ENCODE results near the gene CRTC1.
A peak's percentile ranks its signal among the peaks of the same experiment; 100 is the strongest.

CRTC1 gene

DNA sequence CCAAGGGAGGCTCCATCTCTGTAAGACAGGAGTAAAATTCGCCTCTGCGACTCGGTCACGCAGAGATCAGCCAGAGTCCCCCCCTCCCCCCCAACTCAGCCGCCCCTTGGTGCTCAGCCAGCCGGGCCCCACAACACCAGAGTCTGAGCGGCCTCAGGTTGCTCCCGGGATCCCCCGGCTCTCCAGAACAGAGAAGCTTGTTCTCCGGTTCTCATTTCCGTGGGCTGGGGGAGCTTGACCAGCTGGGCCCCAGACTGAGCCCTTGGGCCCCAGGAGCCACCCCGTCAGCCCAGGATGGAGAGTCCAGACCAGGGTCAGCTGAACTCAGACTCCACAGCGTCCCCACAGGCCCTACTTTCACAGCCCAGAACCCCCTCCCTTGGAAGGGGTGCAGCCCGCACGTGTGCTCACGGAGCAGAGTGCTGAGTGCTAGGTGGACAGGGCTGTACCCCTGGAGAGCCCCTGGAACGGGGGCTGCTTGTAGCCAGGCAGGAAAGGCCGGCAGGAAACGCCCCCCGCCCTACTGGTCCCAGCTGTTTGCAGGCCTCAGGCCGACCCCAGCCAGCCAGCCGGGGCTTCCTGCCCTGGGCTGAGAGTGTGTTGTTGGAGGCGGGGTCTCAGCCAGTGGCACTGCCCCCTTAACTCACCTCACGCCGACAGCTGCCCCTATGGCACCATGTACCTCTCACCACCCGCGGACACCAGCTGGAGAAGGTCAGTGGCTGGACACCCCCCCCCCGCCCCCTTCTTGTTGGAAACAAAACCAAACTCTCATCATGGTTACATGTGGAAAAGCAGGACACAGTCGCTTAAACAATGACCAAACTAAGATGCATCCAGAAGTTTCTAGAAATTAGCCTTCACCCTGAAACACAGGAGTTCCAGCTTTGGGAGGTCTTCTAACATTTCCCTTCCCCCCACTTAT, 63.2 kb downstream of the CRTC1 start:
- DNase-seq (ENCODE audit: low spot score): peak; percentile 77

GRCh38 chr19:18749362-18750231, 66.1 kb downstream of the CRTC1 start:
- DNase-seq (ENCODE audit: low spot score): no peak

DNA sequence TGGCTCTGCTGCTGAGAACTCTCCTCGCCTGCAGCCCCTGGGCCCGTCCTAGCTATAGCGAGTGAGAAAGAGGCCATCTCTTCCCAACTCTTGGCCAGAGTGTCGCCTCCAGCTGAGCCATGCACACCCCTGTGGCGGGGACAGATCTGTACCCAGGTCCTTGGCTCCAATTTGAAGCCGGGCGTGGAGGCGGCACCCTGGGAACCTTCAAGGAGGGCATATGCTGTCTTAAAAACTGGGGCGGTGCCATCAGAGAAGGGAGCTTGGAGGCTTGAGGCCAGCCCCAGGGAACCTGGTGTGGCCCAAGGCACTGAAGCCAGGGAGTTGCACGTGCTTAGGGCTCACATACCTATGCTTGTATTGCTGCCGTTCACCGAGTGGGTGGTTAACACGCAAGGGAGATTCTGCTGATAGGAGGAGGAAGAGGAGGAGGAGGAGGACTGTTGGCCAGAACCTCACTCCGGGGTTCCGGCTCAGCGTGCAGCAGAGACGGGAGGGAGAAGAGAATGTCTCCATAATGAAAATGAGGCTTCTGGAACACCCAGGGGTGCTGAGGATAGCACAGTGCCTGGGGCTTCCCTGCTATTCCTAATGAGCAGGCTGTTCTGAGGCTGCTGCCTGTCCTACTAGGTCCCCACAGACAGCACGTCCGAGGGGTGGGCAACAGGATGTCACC, 67.0 kb downstream of the CRTC1 start:
- no peak for DNase-seq (ENCODE audit: low spot score)

- DNase-seq (ENCODE audit: low spot score): no peak
Measured at GRCh38 chr19:18751571-18751970, 68.1 kb downstream of the CRTC1 start.

DNA sequence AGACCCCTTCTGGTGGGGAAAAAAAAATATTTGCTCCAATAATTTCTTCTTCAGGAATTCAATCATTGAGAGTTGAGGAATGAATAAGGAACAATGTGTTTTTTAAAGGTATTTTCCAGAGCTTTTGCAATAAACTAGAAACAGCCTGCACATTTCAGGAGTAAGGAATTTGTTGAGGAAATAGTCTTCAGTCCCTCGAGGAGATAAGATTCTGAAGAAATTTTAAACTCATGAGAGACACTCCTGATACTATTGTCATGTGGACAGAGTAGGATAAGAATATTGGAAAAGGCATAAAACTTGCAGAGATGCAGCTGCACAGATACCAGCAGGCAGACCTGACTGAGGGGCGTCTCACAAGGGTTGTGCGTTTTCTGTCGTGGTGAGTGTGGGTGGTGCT, 71.0 kb downstream of the CRTC1 start:
- no peak for DNase-seq (ENCODE audit: low spot score)

GRCh38 chr19:18756896-18757295, 73.4 kb downstream of the CRTC1 start:
- DNase-seq (ENCODE audit: low spot score): no peak

- no peak for DNase-seq (ENCODE audit: low spot score)
Measured at GRCh38 chr19:18759304-18759994, 76.0 kb downstream of the CRTC1 start.

DNA sequence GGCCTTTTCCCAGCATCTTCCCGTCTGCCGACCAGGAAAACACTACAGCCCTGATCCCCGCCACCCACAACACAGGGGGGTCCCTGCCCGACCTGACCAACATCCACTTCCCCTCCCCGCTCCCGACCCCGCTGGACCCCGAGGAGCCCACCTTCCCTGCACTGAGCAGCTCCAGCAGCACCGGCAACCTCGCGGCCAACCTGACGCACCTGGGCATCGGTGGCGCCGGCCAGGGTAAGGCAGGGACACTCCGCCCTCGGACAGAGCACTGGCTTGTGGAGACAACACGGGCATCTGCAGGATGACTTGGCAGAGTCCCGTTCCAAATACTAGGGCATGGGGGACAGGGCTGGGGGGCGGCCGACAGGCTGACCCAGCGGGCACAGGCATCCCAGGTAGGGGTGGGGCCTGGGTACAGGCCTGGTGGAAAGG, 76.5 kb downstream of the CRTC1 start:
- DNase-seq (ENCODE audit: low spot score): no peak

DNA sequence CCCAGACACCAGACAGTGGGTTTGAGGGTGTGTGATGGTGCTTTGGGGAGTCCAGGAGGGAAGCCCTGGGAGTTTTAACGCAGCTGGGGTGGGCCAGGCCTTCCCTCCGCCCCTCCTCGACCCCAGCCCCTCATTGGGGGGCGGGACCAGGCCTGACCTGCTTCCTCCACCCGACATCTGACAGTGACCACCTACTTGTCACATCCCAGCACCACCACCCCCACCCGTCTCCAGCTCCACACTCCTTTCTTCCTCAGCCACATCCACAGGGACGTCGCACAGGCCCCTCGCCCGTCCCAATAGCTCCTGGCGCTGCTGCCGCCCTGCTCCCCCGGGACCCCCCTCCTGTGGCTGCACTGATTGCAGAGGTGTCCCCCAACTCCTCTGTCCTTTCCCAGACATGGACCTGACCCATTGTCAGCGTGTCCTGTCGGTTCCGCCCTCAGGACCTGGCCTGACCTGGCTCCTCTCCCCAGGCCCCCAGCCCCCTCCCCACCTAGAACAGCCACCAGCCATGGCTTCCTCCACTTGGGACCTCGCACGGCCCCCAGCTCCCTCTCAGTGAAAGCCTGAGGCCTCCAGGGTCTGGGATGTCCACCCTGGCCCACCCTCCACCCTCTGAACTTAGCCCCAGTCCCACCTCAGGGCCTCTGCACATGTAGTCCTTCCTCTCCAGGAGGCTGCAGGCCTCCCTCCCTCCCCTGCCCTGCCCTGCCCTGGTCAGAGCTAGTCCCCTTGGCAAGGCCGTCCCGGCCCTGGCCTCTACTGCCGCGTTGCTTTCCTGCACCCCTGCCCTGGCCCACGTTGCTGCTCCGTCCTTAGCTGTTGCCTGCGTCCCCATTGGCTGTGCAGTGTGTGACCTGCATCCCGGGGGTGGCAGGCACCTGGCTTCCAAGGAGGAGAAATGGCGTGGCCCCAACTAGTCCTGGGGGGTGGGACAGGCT, 77.2 kb downstream of the CRTC1 start:
- no peak for DNase-seq (ENCODE audit: low spot score)

DNA sequence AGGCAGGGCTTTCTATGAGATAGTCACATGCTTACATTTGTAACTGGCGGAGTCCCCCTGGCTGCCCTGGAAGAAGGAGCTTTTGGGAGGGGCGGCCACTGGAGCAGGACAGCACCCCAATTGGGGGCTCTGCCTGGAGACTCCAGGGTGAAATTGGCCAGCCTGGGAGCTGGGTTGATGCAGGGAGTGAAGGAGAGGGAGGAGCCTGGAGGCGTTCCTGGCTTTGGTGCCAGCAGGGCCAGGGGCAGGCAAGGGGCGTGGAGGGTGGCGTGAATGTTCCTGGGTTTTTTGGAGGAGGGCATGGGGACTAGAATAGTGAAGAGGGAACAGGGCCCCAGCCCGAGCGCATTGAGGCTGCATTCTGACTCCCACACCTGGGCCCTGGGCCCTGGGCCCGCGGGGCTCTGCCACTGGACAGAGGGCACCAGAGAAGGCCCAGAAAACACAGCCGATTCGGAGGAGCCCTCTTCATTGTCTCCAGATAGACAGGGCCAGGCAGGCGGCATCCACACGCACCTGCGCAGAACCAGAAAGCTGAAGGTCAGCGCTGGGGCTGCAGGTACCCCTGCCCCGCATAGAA, 78.1 kb downstream of the CRTC1 start:
- no peak for DNase-seq (ENCODE audit: low spot score)

- DNase-seq (ENCODE audit: low spot score): peak; percentile 79
Measured at GRCh38 chr19:18762125-18763023, 78.9 kb downstream of the CRTC1 start.

DNA sequence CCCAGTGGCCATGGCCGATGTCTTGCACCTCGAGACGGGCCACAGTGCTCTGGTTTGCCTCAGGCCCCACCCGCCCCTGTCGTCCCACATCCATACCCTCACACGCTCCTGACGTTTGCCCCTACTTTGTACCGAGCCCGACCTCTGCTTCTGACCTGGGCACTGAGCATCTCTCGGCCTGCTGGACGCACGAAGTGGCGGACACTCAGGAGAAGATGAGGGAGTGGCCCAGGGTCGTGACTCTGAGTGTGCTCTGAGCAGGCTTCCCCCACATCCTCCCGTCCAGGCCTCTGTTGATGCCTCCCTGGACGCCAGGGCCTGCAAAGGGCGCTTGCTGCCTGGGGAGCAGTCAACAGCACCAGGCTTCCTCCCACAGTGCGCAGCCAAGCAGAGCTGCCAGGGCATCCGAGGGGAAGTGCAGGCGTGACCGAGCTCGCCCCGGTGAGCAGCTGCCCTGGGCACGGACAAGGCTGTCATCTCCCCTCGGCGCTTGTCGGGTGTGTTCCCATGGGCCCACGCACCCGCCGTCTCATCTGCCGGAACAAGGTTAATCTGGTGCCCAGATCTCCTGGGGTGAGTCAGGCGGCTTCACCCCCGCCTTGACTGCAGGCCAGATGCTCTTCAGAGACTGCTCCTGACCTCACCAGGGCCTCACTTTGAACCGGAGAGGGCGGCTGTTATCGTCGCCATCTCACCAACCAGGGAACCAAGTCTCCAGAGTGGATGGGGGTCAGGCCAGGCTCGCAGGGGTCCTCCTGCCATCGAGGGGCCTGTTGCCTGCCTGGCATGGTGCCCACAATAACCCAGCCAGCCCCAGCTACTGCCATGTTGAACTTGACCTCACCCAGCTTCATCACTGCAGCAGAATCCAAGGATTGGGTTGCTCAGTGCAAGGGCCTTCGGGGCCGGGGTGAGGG, 80.5 kb downstream of the CRTC1 start:
- no peak for DNase-seq (ENCODE audit: low spot score)

DNA sequence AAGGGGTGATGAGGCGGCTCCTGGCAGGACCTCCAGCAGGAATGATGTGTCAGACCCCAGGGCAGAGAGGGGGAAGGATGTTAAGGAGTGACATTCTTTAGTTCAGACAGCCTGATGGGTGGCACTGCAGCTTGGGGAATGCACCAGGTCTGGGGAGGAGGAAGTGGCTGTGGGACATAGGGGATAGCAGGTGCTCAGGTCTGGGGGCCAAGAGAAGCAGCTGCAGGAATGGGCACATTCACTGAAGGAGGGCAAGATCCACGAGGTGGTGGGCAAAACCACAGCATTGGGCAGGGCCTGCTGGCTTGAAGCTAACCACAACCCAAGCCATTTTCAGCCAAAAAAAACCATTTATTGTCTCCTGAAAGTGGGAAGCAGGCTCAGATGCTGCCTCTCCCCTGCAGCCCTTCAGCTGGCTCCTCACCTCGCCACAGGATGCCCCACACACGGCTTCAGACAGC, 81.1 kb downstream of the CRTC1 start:
- DNase-seq (ENCODE audit: low spot score): no peak

GRCh38 chr19:18765224-18765623, 81.7 kb downstream of the CRTC1 start:
- no peak for DNase-seq (ENCODE audit: low spot score)

DNA sequence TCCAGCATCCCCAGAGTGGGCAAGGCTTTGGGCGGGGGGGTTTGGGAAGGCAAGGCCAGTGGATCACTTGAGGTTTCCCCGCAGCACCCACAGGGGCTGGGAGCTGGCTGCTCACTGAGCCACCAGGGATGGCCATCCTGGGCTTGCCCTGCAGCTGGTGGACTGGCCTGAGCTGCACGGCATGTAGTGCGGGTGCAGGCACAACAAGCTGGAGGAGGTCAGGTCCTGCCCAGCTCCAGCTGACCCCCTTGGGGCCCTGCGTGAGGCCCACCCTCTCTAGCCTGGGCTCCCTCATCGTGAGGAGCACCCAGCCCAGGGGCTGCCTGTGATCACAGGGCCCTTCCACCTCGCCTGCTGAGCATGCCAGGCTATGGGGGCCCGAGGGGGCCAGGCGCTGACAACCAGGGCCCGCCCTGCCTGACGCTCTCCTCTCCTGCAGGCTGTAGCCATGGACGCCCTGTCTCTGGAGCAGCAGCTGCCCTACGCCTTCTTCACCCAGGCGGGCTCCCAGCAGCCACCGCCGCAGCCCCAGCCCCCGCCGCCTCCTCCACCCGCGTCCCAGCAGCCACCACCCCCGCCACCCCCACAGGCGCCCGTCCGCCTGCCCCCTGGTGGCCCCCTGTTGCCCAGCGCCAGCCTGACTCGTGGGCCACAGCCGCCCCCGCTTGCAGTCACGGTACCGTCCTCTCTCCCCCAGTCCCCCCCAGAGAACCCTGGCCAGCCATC, 84.7 kb downstream of the CRTC1 start:
- peak; percentile 71 for DNase-seq (ENCODE audit: low spot score)

- DNase-seq (ENCODE audit: low spot score): no peak
Measured at GRCh38 chr19:18768997-18769891, 85.8 kb downstream of the CRTC1 start.

All from iPS-NIHi11 (cell line).